K562 (cell line): ENCODE results near the gene F12. TPM values are rescaled to one million over a fixed set of nuclear protein-coding genes. Genes with fewer than 3 reads are reported as not detected.

Experiments used
- ARNT ChIP-seq, 2 experiments: fragments of 450-650 bp; IDR thresholded peaks; 2 replicates each; pipeline ENCODE4 v1.6.1; 2016; ENCODE audit warnings: mild to moderate bottlenecking in 1 of 2
- KLF13 ChIP-seq: fragments of 450-650 bp; IDR thresholded peaks from 2 replicates; pipeline ENCODE4 v1.6.1; 2016; ENCODE audit warnings: missing genetic modification characterization, low read depth, mild to moderate bottlenecking, missing compliant biosample characterization, moderate library complexity, borderline replicate concordance
- LCOR ChIP-seq: sonication (generic); formaldehyde crosslinking; IDR thresholded peaks from 2 replicates; pipeline ENCODE4 v1.8.0; 2022; ENCODE audit warnings: mild to moderate bottlenecking, missing genetic modification reagents
- LEF1 ChIP-seq: fragments of 450-650 bp; IDR thresholded peaks from 2 replicates; pipeline ENCODE4 v1.6.1; 2016; ENCODE audit warnings: mild to moderate bottlenecking
- NBN ChIP-seq: fragments of 450-650 bp; IDR thresholded peaks from 2 replicates; pipeline ENCODE4 v1.6.1; 2016; ENCODE audit warnings: low read depth, mild to moderate bottlenecking
- NFIC ChIP-seq: fragments of 450-650 bp; IDR thresholded peaks from 2 replicates; pipeline ENCODE4 v1.6.1; 2017; ENCODE audit warnings: mild to moderate bottlenecking, inconsistent platforms
- THRAP3 ChIP-seq: fragments of 450-650 bp; IDR thresholded peaks from 2 replicates; pipeline ENCODE4 v1.6.1; 2016; ENCODE audit warnings: mild to moderate bottlenecking, inconsistent platforms, borderline replicate concordance
- TRIM24 ChIP-seq, 2 experiments: fragments of 450-650 bp; IDR thresholded peaks; 2 replicates each; pipeline ENCODE4 v1.6.1; 2016
- ZNF347 ChIP-seq: fragments of 450-650 bp; formaldehyde crosslinking; IDR thresholded peaks from 2 replicates; pipeline ENCODE4 v1.4.0; 2020; ENCODE audit warnings: low read depth, mild to moderate bottlenecking, moderate library complexity
- ZNF507 ChIP-seq: conservative IDR thresholded peaks from 2 replicates; pipeline ENCODE4 v1.6.1; 2017; ENCODE audit warnings: missing genetic modification characterization, missing compliant biosample characterization
- ZNF639 ChIP-seq, 2 experiments: fragments of 200-800 bp in 1 of 2; sonication (Bioruptor generic) in 1 of 2; sonication (generic) in 1 of 2; formaldehyde crosslinking in 1 of 2; IDR thresholded peaks in 1 of 2; conservative IDR thresholded peaks in 1 of 2; 2 replicates each; pipeline versions ENCODE4 v1.5.0 to v1.6.1; 2016 to 2020; ENCODE audit warnings: missing compliant biosample characterization in 1 of 2, missing genetic modification characterization in 1 of 2, missing genetic modification reagents in 1 of 2
- polyA plus RNA-seq, 8 experiments: library from polyadenylated mRNA; depleted of rRNA in 4 of 8; stranded (reverse) in 5 of 8; unstranded in 3 of 8; fragments of >200 nt; fragmentation: Nextera tagmentation in 2 of 8; fragmentation: Illumina TruSeq in 1 of 8; extraction: Ambion mirVana in 2 of 8; extraction: Trizol in 1 of 8; gene quantifications; 2 replicates each; pipeline versions ENCODE4 v1.2.1 to v1.2.3, GENCODE V29; 2011 to 2014; ENCODE audit warnings: inconsistent platforms in 1 of 8, missing spikeins in 1 of 8
- total RNA-seq, 7 experiments: library from RNA; depleted of rRNA in 6 of 7; stranded (reverse); fragments of >200 nt in 6 of 7; fragmentation: Illumina TruSeq in 2 of 7; extraction: Trizol in 2 of 7; gene quantifications; 2 replicates each; pipeline versions ENCODE4 v1.2.1 to v1.2.3, GENCODE V29; 2011 to 2021; ENCODE audit warnings: low replicate concordance in 1 of 7

Gene F12
- total and polyA plus RNA-seq, 9 of the 15 experiments (the other 6 are each of a cell fraction or from before 2014, with no cell fraction given) = 0.59 to 18.3 (median 3.6) TPM

GRCh38 chr5:177378884-177379883, 30.2 kb downstream of the F12 start (continued):
- TF ChIP-seq ZNF347 (CRISPR knock-in tag) (no peak), TRIM24 (IDR thresholded peaks at IDR 0.05) (peak; percentile 31 to 60; a peak in 2 of 4 replicates), LEF1 (peak; percentile 63), KLF13 (0 out of 2 replicates have a peak, but pooled peaks have one; percentile 19), LCOR (CRISPR knock-in tag) (peak; percentile 28; the same call in 1 of the 2 replicates), ZNF639 (CRISPR knock-in tag; conservative IDR thresholded peaks at IDR 0.05 in 1 of 2, IDR thresholded peaks at IDR 0.05 in 1 of 2) (peak in 1 of 2 experiments; percentile 87; a peak in 2 of 4 replicates), NFIC (peak; percentile 34; the same call in 1 of the 2 replicates), ARNT (IDR thresholded peaks at IDR 0.05) (peak in 1 of 2 experiments; percentile 85; a peak in 2 of 4 replicates), ZNF507 (tag) (no peak), NBN (peak; percentile 59; the same call in 1 of the 2 replicates), THRAP3 (peak; percentile 97)
